HFFc6 (cell line): ENCODE results near the gene RHO. TPM values are rescaled to one million over a fixed set of nuclear protein-coding genes. Genes with fewer than 3 reads are reported as not detected.

ENCODE experiments used
- DNase-seq: peaks from one replicate; pipeline ENCODE4 v3.0.0-alpha.2; 2018
- H3K27ac Mint-ChIP-seq: 2 replicates; pipeline ENCODE4 v1.8.0; 2020; ENCODE audit warnings: mild to moderate bottlenecking, mixed read lengths
- H3K27me3 Mint-ChIP-seq: 2 replicates; pipeline ENCODE4 v1.8.0; 2021; ENCODE audit warnings: mild to moderate bottlenecking, moderate library complexity, mixed read lengths; ENCODE audit not compliant: insufficient read depth
- H3K36me3 Mint-ChIP-seq: 2 replicates; pipeline ENCODE4 v1.8.0; 2021; ENCODE audit warnings: low read depth, mixed read lengths
- H3K4me1 Mint-ChIP-seq: 2 replicates; pipeline ENCODE4 v1.8.0; 2020; ENCODE audit warnings: low read depth, mixed read lengths
- H3K4me3 Mint-ChIP-seq: 2 replicates; pipeline ENCODE4 v1.8.0; 2020; ENCODE audit warnings: mild to moderate bottlenecking, moderate library complexity, mixed read lengths
- H3K9me3 Mint-ChIP-seq: 2 replicates; pipeline ENCODE4 v1.8.0; 2020; ENCODE audit warnings: mild to moderate bottlenecking, mixed read lengths
- total RNA-seq, 6 experiments: library from RNA; stranded (reverse); fragmentation: NEBNext Ultra II Directional; extraction: Animal tissue kit (Norgen Biotek cat#: 25700); gene quantifications; 2 replicates in 1 of 6; 3 replicates in 5 of 6; pipeline ENCODE4 v1.2.3, GENCODE V29; 2021
- TF ChIP-seq, protein P1 (sequence below): fragments of 200-600 bp; sonication (generic); IDR thresholded peaks from 2 replicates; pipeline ENCODE4 v1.5.0; 2021; ENCODE audit warnings: antibody characterized with exemption, mild to moderate bottlenecking

The RHO gene
- total RNA-seq, 6 experiments from 2014 or later, result not detected

DNA sequence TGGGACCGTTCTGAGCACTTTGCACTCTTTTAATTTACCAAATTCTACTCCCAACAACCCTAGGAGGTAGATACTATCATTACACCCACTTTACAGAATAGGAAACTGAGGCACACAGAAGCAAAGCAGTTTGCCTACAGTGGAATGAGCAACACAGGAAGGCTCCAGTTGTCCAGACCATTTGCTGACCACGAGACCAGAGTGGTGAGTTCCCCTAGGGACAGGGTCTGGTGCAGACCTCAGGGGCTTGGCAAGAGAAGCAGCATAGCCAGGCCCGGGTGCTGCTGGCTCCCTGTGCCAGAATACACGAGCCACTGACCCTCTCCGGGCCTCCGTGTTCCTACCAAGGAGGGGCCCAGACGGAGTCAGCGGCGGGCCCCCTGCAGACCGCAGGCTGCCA, 51.6 kb downstream of the RHO start:
- no peaks in the 10 kb centered on the region for H3K4me1 Mint-ChIP-seq
- H3K36me3 Mint-ChIP-seq, result peaks cover 4% of the 10 kb centered on the region; the same call in 1 of the 2 replicates
- H3K27ac Mint-ChIP-seq, result no peak overlapping the region
- no peak overlapping the region for H3K4me3 Mint-ChIP-seq
- TF ChIP-seq, protein P1, sequence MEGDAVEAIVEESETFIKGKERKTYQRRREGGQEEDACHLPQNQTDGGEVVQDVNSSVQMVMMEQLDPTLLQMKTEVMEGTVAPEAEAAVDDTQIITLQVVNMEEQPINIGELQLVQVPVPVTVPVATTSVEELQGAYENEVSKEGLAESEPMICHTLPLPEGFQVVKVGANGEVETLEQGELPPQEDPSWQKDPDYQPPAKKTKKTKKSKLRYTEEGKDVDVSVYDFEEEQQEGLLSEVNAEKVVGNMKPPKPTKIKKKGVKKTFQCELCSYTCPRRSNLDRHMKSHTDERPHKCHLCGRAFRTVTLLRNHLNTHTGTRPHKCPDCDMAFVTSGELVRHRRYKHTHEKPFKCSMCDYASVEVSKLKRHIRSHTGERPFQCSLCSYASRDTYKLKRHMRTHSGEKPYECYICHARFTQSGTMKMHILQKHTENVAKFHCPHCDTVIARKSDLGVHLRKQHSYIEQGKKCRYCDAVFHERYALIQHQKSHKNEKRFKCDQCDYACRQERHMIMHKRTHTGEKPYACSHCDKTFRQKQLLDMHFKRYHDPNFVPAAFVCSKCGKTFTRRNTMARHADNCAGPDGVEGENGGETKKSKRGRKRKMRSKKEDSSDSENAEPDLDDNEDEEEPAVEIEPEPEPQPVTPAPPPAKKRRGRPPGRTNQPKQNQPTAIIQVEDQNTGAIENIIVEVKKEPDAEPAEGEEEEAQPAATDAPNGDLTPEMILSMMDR, result no peak
- DNase-seq, result no peak
- peaks cover 2% of the 10 kb centered on the region for H3K27me3 Mint-ChIP-seq
- no peaks in the 10 kb centered on the region for H3K9me3 Mint-ChIP-seq

DNA sequence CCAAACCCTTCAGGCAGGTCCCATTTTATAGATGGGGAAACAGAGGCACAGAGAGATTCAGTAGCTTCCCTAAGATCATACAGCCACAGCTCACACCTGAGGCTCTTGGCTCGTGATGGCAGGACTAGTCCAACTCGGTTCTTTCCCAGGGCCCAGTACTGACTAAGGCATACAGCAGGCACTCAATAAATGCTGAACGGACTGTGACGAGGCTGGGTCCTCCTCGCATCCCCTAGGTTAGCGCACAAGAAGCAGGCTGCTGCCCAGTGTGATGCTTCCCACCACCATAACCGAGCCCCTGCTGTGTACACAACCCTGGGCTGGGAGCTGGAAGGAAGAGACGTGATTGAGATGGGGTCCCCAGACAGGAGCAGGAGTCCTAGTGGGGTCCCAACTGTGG, 53.2 kb downstream of the RHO start:
- no peaks in the 10 kb centered on the region for H3K4me1 Mint-ChIP-seq
- no peak overlapping the region for H3K27ac Mint-ChIP-seq
- no peak overlapping the region for H3K4me3 Mint-ChIP-seq
- no peak for DNase-seq
- peaks cover 5% of the 10 kb centered on the region; the same call in 1 of the 2 replicates for H3K36me3 Mint-ChIP-seq
- TF ChIP-seq, protein P1, result no peak
- no peaks in the 10 kb centered on the region for H3K9me3 Mint-ChIP-seq
- no peaks in the 10 kb centered on the region for H3K27me3 Mint-ChIP-seq

DNA sequence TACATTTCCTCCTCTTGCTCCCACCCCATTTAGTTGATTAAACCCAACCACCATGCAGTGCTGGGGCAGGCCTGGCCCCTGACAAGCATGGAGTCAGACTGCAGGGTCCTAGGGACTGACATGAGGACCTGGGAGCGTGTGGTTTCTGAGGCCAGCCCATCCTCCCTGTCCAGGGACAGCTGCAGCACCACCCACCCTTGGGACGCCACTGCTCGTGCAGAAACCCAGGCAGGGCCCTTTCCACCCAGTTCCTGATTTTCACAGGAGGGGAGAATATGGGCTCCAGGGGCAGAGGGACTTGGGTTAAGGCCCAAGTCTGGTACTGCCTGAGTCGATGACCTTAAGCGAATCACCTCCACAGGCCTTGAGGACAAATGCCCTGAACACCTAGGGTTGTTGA, 54.4 kb downstream of the RHO start:
- Mint-ChIP-seq H3K36me3 (peaks cover 5% of the 10 kb centered on the region; the same call in 1 of the 2 replicates), H3K27me3 (no peaks in the 10 kb centered on the region), H3K4me1 (peaks cover 5% of the 10 kb centered on the region)

DNA sequence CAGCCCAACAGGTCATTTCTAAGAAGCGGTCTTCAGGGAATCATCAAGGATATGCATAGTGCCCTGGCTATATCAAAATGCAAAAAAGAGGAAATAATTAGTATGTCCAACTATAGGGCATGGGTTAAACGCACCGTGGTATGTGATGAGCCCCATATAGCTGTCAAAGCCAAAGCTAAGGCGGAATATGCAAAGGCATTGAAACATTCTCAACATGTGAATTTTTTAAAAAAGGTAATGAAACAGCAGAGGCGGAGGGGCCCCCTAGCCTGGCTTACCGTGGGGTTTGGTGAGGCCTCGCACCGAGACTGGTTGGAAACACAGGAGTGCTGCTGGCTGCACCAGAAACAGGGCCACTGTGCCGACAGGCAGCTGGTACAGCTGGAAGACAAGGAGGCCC, 54.9 kb downstream of the RHO start:
- Mint-ChIP-seq H3K36me3 (peaks cover 5% of the 10 kb centered on the region; the same call in 1 of the 2 replicates), H3K9me3 (no peaks in the 10 kb centered on the region), H3K4me3 (no peak overlapping the region), H3K27ac (no peak overlapping the region), H3K4me1 (peaks cover 7% of the 10 kb centered on the region), H3K27me3 (no peaks in the 10 kb centered on the region)
- TF ChIP-seq, protein P1, result no peak
- DNase-seq, result no peak

More for the DNA sequence above, 54.4 kb downstream of the RHO start:
- no peaks in the 10 kb centered on the region for H3K9me3 Mint-ChIP-seq
- H3K27ac Mint-ChIP-seq, result no peak overlapping the region
- TF ChIP-seq, protein P1, result no peak
- no peak overlapping the region for H3K4me3 Mint-ChIP-seq
- no peak for DNase-seq

DNA sequence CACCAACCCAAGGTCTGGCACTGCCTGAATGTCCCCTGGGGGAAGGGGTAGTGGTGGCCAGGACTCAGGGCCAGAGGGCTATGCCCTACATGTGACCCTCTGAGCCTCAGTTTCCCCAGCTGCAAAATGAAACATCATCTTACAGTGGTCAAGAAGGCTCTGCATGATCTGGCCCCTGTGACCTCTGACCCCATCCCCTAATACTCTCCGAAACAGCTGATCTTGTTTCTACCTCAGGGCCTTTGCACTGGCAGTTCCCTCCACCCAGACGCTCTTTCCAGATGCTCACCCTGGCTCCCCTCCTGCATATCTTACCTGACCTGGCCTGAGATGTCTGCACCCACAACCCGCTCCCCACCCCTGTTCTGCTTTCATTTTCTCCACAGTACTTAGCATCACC, 56.2 kb downstream of the RHO start:
- peaks cover 5% of the 10 kb centered on the region; the same call in 1 of the 2 replicates for H3K36me3 Mint-ChIP-seq
- no peak for DNase-seq
- H3K9me3 Mint-ChIP-seq, result no peaks in the 10 kb centered on the region
- H3K4me1 Mint-ChIP-seq, result peaks cover 7% of the 10 kb centered on the region
- H3K4me3 Mint-ChIP-seq, result no peak overlapping the region
- TF ChIP-seq, protein P1, result no peak
- H3K27ac Mint-ChIP-seq, result no peak overlapping the region
- H3K27me3 Mint-ChIP-seq, result no peaks in the 10 kb centered on the region

Other genes with a start within 250 kb of the RHO start
- gene HMCES, start 249.8 kb upstream of the RHO start, total RNA-seq, result 10 to 100 TPM; 28.3 to 33.9 (median 31.4) TPM
- under 1 TPM in 5 of 6 experiments, not detected in 1; 0.09 to 0.14 (median 0.12) TPM for gene EFCAB12, start 100.0 kb upstream of the RHO start, total RNA-seq
- 10 to 100 TPM; 18.7 to 25.7 (median 21.8) TPM for gene MBD4, start 88.7 kb upstream of the RHO start, total RNA-seq
- 10 to 100 TPM; 12.2 to 18.8 (median 18.2) TPM for gene IFT122, start 88.4 kb upstream of the RHO start, total RNA-seq
- gene H1-8, start 14.5 kb downstream of the RHO start, total RNA-seq, result not detected
- gene PLXND1, start 78.0 kb downstream of the RHO start, total RNA-seq, result 100 to 1,000 TPM in 5 of 6 experiments, 10 to 100 TPM in 1; 86.7 to 118 (median 108) TPM